Transverse colon (tissue), 4 donors: ENCODE measurements around the gene CHRM4. TPM values are rescaled to one million over a fixed set of nuclear protein-coding genes. Genes with fewer than 3 reads are reported as not detected.

Experiments used
- DNase-seq: peaks from one replicate; pipeline ENCODE4 v3.0.0-alpha.2; 2019
- H3K27ac ChIP-seq, 4 donors: fragments of 200-600 bp; sonication (generic); 2 replicates each; pipeline ENCODE4 v1.5.1; 2016 to 2018; ENCODE audit warnings: inconsistent platforms in 4 of 4
- H3K27me3 ChIP-seq: fragments of 200-600 bp; sonication (generic); 2 replicates; pipeline ENCODE4 v1.5.1; 2017; ENCODE audit warnings: inconsistent platforms
- H3K36me3 ChIP-seq, 4 donors: fragments of 200-600 bp; sonication (generic); 2 replicates each; pipeline ENCODE4 v1.5.1; 2017 to 2019; ENCODE audit warnings: inconsistent platforms in 4 of 4
- H3K4me1 ChIP-seq, 4 donors: fragments of 200-600 bp; sonication (generic); 2 replicates each; pipeline ENCODE4 v1.5.1; 2017 to 2020; ENCODE audit warnings: inconsistent platforms in 4 of 4
- H3K4me3 ChIP-seq, 4 donors: fragments of 200-600 bp; sonication (generic); 1 replicate in 1 of 4; 2 replicates in 3 of 4; pipeline versions ENCODE4 v1.5.1 to v1.6.1; 2017 to 2019; ENCODE audit warnings: inconsistent platforms in 4 of 4
- H3K9me3 ChIP-seq, 2 donors: fragments of 200-600 bp; sonication (generic); 2 replicates each; pipeline ENCODE4 v1.5.1; 2017 to 2019; ENCODE audit warnings: inconsistent platforms in 2 of 2
- EP300 ChIP-seq: sonication (generic); formaldehyde crosslinking; IDR thresholded peaks from one replicate; pipeline ENCODE4 v1.6.1; 2017; ENCODE audit warnings: antibody characterized with exemption, low read depth
- POLR2A ChIP-seq: fragments of 450-650 bp; IDR thresholded peaks from one replicate; pipeline ENCODE4 v1.6.1; 2016; ENCODE audit warnings: antibody characterized with exemption, mild to moderate bottlenecking, moderate library complexity
- POLR2AphosphoS5 ChIP-seq, 3 donors: sonication (generic); formaldehyde crosslinking; IDR thresholded peaks; one replicate each; pipeline ENCODE4 v1.6.1; 2016; ENCODE audit warnings: antibody characterized with exemption in 3 of 3
- WGBS, 2 donors: methylation state at CpG; one replicate each; pipeline ENCODE4 v1.1.5; 2018; ENCODE audit warnings: low coverage in 1 of 2; 5-methylcytosine and 5-hydroxymethylcytosine counted together
- in situ Hi-C, 4 donors: fragments of 200-750 bp; cut with MboI; loops; one replicate each; pipeline versions ENCODE4 v1.15.0 to v1.15.1; 2017; ENCODE audit warnings: low sequenced_read_pairs in 3 of 4, low pct_ligation_motif_present in 1 of 4, low pct_unique_long_range_greater_than_20kb in 1 of 4
- intact Hi-C: fragments of 100-400 bp; cut with DNase I; formaldehyde crosslinking; loops from one replicate; pipeline ENCODE4 v1.15.1; 2023; ENCODE audit warnings: low total_unique reads
- total RNA-seq, 4 donors: library from RNA; depleted of rRNA; stranded (reverse); fragments of >200 nt; gene quantifications; one replicate each; pipeline ENCODE4 v1.1.0, GENCODE V29; 2016
- TF ChIP-seq, protein P1 (sequence below), 5 experiments: fragments of 200-600 bp in 3 of 5; fragments of 450-650 bp in 2 of 5; sonication (generic) in 3 of 5; IDR thresholded peaks; 1 replicate in 2 of 5; 2 replicates in 3 of 5; pipeline ENCODE4 v1.5.1; 2016 to 2017; ENCODE audit warnings: antibody characterized with exemption in 5 of 5, inconsistent platforms in 3 of 5, mild to moderate bottlenecking in 2 of 5, moderate library complexity in 1 of 5

Gene CHRM4
- total RNA-seq, 4 donors from 2014 or later: 0.82 to 3.3 TPM; not detected in 2

DNA sequence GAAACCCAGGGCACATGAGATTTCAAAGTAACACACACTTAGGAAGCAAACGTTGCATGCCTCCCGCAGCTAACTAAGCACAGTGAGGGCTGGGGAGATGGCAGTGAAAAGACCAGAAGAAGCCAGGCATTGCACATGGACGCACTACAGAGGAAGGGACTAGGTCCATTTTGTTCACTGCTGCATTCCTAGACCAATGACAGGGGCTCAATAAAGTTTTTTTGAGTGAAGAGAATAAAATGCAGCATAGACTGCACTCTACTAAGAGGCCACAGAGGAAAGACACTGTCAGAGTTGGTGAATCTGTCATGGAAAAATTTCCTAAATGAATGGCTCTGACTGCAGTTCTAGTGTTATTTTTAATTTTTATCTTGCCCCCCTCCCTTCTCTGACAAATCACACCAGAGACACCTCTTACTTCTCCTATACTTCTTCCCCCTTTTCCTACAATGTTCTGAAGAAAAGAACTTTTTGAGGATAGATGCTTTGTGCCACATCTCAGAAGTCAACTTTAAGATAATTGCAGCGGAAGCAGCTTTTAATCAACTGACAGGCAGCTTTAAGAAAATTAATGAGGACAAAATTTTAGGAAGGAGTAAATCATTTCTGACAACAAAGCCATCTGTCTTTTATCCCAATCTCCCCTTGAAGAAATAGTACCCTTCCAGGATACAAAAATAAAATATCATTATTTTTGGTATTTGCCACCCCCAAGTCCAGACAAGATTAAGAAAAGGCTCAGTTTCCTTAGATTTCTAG is 34.8 kb upstream of the CHRM4 start:
- Histone ChIP-seq H3K9me3 (no peaks in the 10 kb centered on the region), H3K27me3 (no peaks in the 10 kb centered on the region), H3K27ac (no peak overlapping the region), H3K36me3 (peaks cover 0 to 20% (median 1%) of the 10 kb centered on the region in 4 donors), H3K4me1 (peaks cover 0 to 8% (median 3%) of the 10 kb centered on the region in 4 donors), H3K4me3 (no peak overlapping the region)
- TF ChIP-seq POLR2A (no peak), POLR2AphosphoS5 (IDR thresholded peaks at IDR 0.05) (no peak), EP300 (no peak)
- TF ChIP-seq, protein P1, sequence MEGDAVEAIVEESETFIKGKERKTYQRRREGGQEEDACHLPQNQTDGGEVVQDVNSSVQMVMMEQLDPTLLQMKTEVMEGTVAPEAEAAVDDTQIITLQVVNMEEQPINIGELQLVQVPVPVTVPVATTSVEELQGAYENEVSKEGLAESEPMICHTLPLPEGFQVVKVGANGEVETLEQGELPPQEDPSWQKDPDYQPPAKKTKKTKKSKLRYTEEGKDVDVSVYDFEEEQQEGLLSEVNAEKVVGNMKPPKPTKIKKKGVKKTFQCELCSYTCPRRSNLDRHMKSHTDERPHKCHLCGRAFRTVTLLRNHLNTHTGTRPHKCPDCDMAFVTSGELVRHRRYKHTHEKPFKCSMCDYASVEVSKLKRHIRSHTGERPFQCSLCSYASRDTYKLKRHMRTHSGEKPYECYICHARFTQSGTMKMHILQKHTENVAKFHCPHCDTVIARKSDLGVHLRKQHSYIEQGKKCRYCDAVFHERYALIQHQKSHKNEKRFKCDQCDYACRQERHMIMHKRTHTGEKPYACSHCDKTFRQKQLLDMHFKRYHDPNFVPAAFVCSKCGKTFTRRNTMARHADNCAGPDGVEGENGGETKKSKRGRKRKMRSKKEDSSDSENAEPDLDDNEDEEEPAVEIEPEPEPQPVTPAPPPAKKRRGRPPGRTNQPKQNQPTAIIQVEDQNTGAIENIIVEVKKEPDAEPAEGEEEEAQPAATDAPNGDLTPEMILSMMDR (IDR thresholded peaks at IDR 0.05): no peak
- 93 to 100% methylated on average over 4 of the region's 4 CpGs for WGBS, 2 donors
- in situ Hi-C loops: no loop called here
- intact Hi-C loops: no loop called here
- DNase-seq: no peak

DNA sequence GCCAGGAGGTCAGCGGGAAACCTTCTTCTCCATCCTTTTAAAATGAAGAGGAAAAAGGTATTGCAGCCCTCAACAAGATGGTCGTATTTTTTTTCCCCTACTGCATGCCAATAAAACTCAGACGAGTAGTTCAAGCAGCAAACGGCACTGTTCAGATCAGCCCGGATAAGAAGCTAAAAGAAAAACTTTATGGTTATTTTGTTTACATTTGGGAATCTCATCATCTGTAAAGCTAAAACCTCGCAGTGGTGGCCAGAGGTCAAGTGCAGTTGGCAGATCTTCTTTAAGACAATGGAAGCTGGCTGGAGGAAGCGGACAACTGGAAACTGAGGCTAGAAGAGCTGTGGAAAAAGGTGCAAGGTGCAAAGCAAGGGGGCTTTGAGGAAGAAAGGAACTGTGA is 31.0 kb upstream of the CHRM4 start:
- intact Hi-C loops: no loop called here

DNA sequence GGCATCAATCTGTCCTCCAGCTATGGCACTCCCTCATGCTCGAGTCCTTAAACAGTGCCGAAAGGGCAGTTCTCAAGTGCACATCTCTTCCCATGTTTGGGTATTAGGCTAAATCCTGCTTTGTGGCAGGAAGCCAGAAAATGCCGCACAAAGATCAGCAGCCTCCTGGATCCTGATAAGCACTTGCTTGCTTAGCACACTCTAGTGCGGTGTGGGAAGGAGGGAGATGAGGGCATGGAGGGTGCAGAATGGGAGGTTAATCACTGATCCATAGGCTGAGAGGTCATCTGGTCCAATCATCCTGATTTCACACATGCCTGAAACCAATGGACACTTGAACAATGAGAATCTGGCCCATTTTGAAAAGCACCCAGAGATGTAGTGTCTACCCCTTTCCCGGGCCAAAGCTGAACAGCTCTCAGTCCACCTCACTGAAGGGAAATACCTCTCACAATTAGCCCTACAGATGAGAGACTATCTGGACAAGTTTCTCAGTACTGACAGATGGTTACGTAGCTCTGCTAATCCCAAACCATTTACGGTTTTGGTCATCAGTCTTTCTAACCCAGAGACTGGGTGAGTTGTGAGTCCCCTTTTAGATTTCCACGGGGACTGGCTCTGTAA is 29.8 kb upstream of the CHRM4 start:
- TF ChIP-seq POLR2AphosphoS5 (IDR thresholded peaks at IDR 0.05): no peak
- no peak for TF ChIP-seq POLR2A
- TF ChIP-seq, protein P1 (IDR thresholded peaks at IDR 0.05): no peak
- TF ChIP-seq EP300: no peak
- intact Hi-C loops: no loop called here

More for the DNA sequence above, 31.0 kb upstream of the CHRM4 start:
- Histone ChIP-seq H3K36me3 (peaks cover 0 to 23% (median 2%) of the 10 kb centered on the region in 4 donors), H3K4me1 (peaks cover 0 to 8% (median 3%) of the 10 kb centered on the region in 4 donors), H3K27ac (no peak overlapping the region), H3K9me3 (no peaks in the 10 kb centered on the region), H3K4me3 (no peak overlapping the region), H3K27me3 (no peaks in the 10 kb centered on the region)
- DNase-seq: no peak
- in situ Hi-C loops: loop anchor here in 1 of 4 donors (25.0 kb wide), 1 partner anchor 115 kb away; no protein-coding TSS in a partner anchor
- 32 to 38% methylated on average over 7 of the region's 7 CpGs for WGBS, 2 donors
- TF ChIP-seq POLR2AphosphoS5 (IDR thresholded peaks at IDR 0.05) (no peak), EP300 (no peak), POLR2A (no peak)
- TF ChIP-seq, protein P1 (IDR thresholded peaks at IDR 0.05): no peak

GRCh38 chr11:46420513-46420912 is 28.9 kb upstream of the CHRM4 start:
- no peak overlapping the region for H3K27ac ChIP-seq
- H3K4me3 ChIP-seq: no peak overlapping the region
- no peaks in the 10 kb centered on the region for H3K9me3 ChIP-seq
- no peak for DNase-seq
- H3K4me1 ChIP-seq: peaks cover 0 to 8% (median 3%) of the 10 kb centered on the region in 4 donors
- H3K27me3 ChIP-seq: no peaks in the 10 kb centered on the region
- TF ChIP-seq EP300 (no peak), POLR2AphosphoS5 (IDR thresholded peaks at IDR 0.05) (no peak), POLR2A (no peak)
- TF ChIP-seq, protein P1 (IDR thresholded peaks at IDR 0.05): no peak
- H3K36me3 ChIP-seq: peaks cover 0 to 34% (median 7%) of the 10 kb centered on the region in 4 donors
- in situ Hi-C loops: loop anchor here in 1 of 4 donors (25.0 kb wide), 1 partner anchor 117 kb away; no protein-coding TSS in a partner anchor
- intact Hi-C loops: no loop called here
- WGBS, 2 donors: 93% methylated on average over 1 of the region's 1 CpG; no CpG with 5 or more reads in 1 of the 2 donors

More for the DNA sequence above, 29.8 kb upstream of the CHRM4 start:
- H3K27me3 ChIP-seq: no peaks in the 10 kb centered on the region
- no peak overlapping the region for H3K4me3 ChIP-seq
- H3K36me3 ChIP-seq: peaks cover 0 to 26% (median 7%) of the 10 kb centered on the region in 4 donors
- in situ Hi-C loops: loop anchor here in 1 of 4 donors (25.0 kb wide), 1 partner anchor 116 kb away; no protein-coding TSS in a partner anchor
- DNase-seq: no peak
- H3K4me1 ChIP-seq: peaks cover 0 to 8% (median 3%) of the 10 kb centered on the region in 4 donors
- no peaks in the 10 kb centered on the region for H3K9me3 ChIP-seq
- 91 to 100% methylated on average over 2 to 8 of the region's 8 CpGs for WGBS, 2 donors
- H3K27ac ChIP-seq: no peak overlapping the region
